ENCODE results near the gene TOMM70. TPM values are rescaled to one million over a fixed set of nuclear protein-coding genes. Genes with fewer than 3 reads are reported as not detected.
A peak's percentile ranks its signal among the peaks of the same experiment; 100 is the strongest.

The TOMM70 gene
- polyA plus RNA-seq, 3 donors = 4.9 to 6.3 (median 6.3) TPM

- H3K9ac ChIP-seq (ENCODE audit: insufficient read depth, low read length, poor library complexity, severe bottlenecking) = peak overlapping the region; percentile 92
- Mint-ChIP-seq H3K36me3 (peaks cover 2 to 7% of the 10 kb centered on the region in 2 donors), H3K4me1 (peaks cover 40% of the 10 kb centered on the region), H3K9me3 (peaks cover 0 to 5% (median 2%) of the 10 kb centered on the region in 7 donors), H3K27me3 (ENCODE audit: low read depth in 3 of 3) (peaks cover 0 to 2% (median 0%) of the 10 kb centered on the region in 3 donors), H3K4me3 (peak overlapping the region; percentile 89 to 99), H3K27ac (peak overlapping the region; percentile 91 to 97 (median 96))
- H3K4me1 ChIP-seq (ENCODE audit: control insufficient read depth in 1 of 2, insufficient read depth in 2 of 2, low read length in 2 of 2) = peaks cover 25 to 29% of the 10 kb centered on the region in 2 donors
- peaks cover 51% of the 10 kb centered on the region for H3K79me2 ChIP-seq (ENCODE audit: insufficient read depth, low read length)
- WGBS (ENCODE audit: insufficient coverage) = 7% methylated on average over 20 of the region's 23 CpGs
- peak overlapping the region; percentile 85 to 86 for H3K27ac ChIP-seq (ENCODE audit: low read depth in 1 of 2, low read length in 2 of 2)
- H3K9me3 ChIP-seq (replicated peaks in 1 of 2; ENCODE audit: control insufficient read depth in 1 of 2, insufficient read depth in 1 of 2, low read length in 2 of 2) = no peaks in the 10 kb centered on the region
- peaks cover 17% of the 10 kb centered on the region for H4K20me1 ChIP-seq (ENCODE audit: insufficient read depth, low read length)
- peak in 2 of 3 donors; percentile 2 to 13 for DNase-seq
- intact Hi-C loops (cut with micrococcal nuclease) = loop anchor here (5.0 kb wide), 2 partner anchors 139 to 311 kb away; partner anchors contain the start of gene TBC1D23 (in 1 of the 2)
- no peak for TF ChIP-seq CTCF (IDR thresholded peaks at IDR 0.05)
- peak overlapping the region; percentile 92 for H2AFZ ChIP-seq (ENCODE audit: insufficient read depth, low read depth, low read length, poor library complexity, severe bottlenecking)
- peak overlapping the region; percentile 86 to 96 (median 91) for H3K4me3 ChIP-seq (replicated peaks in 1 of 3; ENCODE audit: low read depth in 2 of 3, low read length in 3 of 3)
- no peaks in the 10 kb centered on the region for H3K27me3 ChIP-seq (ENCODE audit: control insufficient read depth in 2 of 2, insufficient read depth in 2 of 2, low read length in 2 of 2)
- peak overlapping the region; percentile 92 for H3K4me2 ChIP-seq (replicated peaks; ENCODE audit: extremely low read depth, low read length, poor library complexity, severe bottlenecking)
- no peaks in the 10 kb centered on the region for H3K36me3 ChIP-seq (replicated peaks in 1 of 2; ENCODE audit: control insufficient read depth in 1 of 2, insufficient read depth in 2 of 2, low read length in 2 of 2)
Measured at GRCh38 chr3:100401674-100402041, 769 bp upstream of the TOMM70 start.

- H3K27me3 ChIP-seq (ENCODE audit: control insufficient read depth in 2 of 2, insufficient read depth in 2 of 2, low read length in 2 of 2) = no peaks in the 10 kb centered on the region
- intact Hi-C loops (cut with micrococcal nuclease) = loop anchor here (5.0 kb wide), 2 partner anchors 138 to 312 kb away; partner anchors contain the start of gene TBC1D23 (in 1 of the 2)
- peak overlapping the region; percentile 92 for H2AFZ ChIP-seq (ENCODE audit: insufficient read depth, low read depth, low read length, poor library complexity, severe bottlenecking)
- H3K4me1 ChIP-seq (ENCODE audit: control insufficient read depth in 1 of 2, insufficient read depth in 2 of 2, low read length in 2 of 2) = peaks cover 25 to 29% of the 10 kb centered on the region in 2 donors
- WGBS (ENCODE audit: insufficient coverage) = under 1% methylated on average over 22 of the region's 22 CpGs
- H4K20me1 ChIP-seq (ENCODE audit: insufficient read depth, low read length) = peaks cover 27% of the 10 kb centered on the region
- Mint-ChIP-seq H3K4me1 (peaks cover 45% of the 10 kb centered on the region), H3K36me3 (peaks cover 2 to 10% of the 10 kb centered on the region in 2 donors), H3K27me3 (ENCODE audit: low read depth in 3 of 3) (peaks cover 0 to 2% (median 0%) of the 10 kb centered on the region in 3 donors), H3K9me3 (peaks cover 0 to under 1% (median 0%) of the 10 kb centered on the region in 7 donors), H3K4me3 (peak overlapping the region; percentile 89 to 99), H3K27ac (peak overlapping the region; percentile 89 to 97 (median 94))
- peak; percentile 2 to 64 (median 20) for DNase-seq
- H3K9me3 ChIP-seq (replicated peaks in 1 of 2; ENCODE audit: control insufficient read depth in 1 of 2, insufficient read depth in 1 of 2, low read length in 2 of 2) = no peaks in the 10 kb centered on the region
- no peaks in the 10 kb centered on the region for H3K36me3 ChIP-seq (replicated peaks in 1 of 2; ENCODE audit: control insufficient read depth in 1 of 2, insufficient read depth in 2 of 2, low read length in 2 of 2)
- peak overlapping the region; percentile 92 for H3K4me2 ChIP-seq (replicated peaks; ENCODE audit: extremely low read depth, low read length, poor library complexity, severe bottlenecking)
- H3K27ac ChIP-seq (ENCODE audit: low read depth in 1 of 2, low read length in 2 of 2) = peak overlapping the region; percentile 85 to 86
- H3K9ac ChIP-seq (ENCODE audit: insufficient read depth, low read length, poor library complexity, severe bottlenecking) = peak overlapping the region; percentile 92
- peak overlapping the region; percentile 86 to 96 (median 91) for H3K4me3 ChIP-seq (replicated peaks in 1 of 3; ENCODE audit: low read depth in 2 of 3, low read length in 3 of 3)
- H3K79me2 ChIP-seq (ENCODE audit: insufficient read depth, low read length) = peaks cover 63% of the 10 kb centered on the region
- TF ChIP-seq CTCF (IDR thresholded peaks at IDR 0.05) = no peak
Measured at GRCh38 chr3:100400419-100400779, 490 bp downstream of the TOMM70 start.
